AG09319 (cell line): ENCODE data around the gene CLCA2.
"Not testable (repeated sequence)": the region's sequence is repeated elsewhere in the genome, so short reads cannot be mapped to it uniquely, and the experiment has no call there.

Source experiments
- DNase-seq: peaks from one replicate; pipeline ENCODE4 v3.0.0-alpha.2; 2010; ENCODE audit warnings: low read depth; ENCODE audit errors: extremely low read depth
- CTCF ChIP-seq: IDR thresholded peaks from 2 replicates; pipeline ENCODE4 v1.5.1; 2011; ENCODE audit warnings: low read depth, mild to moderate bottlenecking, inconsistent platforms, low read length, moderate library complexity

Gene CLCA2

GRCh38 chr1:86487811-86488141 lies 63.8 kb downstream of the CLCA2 start:
- DNase-seq: no peak
- TF ChIP-seq CTCF: no peak

- no peak for TF ChIP-seq CTCF
- DNase-seq: no peak
These were observed 65.4 kb downstream of the CLCA2 start for GRCh38 chr1:86489242-86489878.

GRCh38 chr1:86491171-86491950 lies 67.4 kb downstream of the CLCA2 start:
- DNase-seq: no peak
- TF ChIP-seq CTCF: no peak

GRCh38 chr1:86498281-86498680 lies 74.3 kb downstream of the CLCA2 start:
- DNase-seq: no peak
- no peak for TF ChIP-seq CTCF

GRCh38 chr1:86499987-86500593 lies 76.1 kb downstream of the CLCA2 start:
- no peak for DNase-seq

GRCh38 chr1:86500714-86501113 lies 76.7 kb downstream of the CLCA2 start:
- DNase-seq: no peak
- TF ChIP-seq CTCF: no peak

More at GRCh38 chr1:86499987-86500593, 76.1 kb downstream of the CLCA2 start:
- TF ChIP-seq CTCF: peak; percentile 61

- DNase-seq: not testable (repeated sequence)
- TF ChIP-seq CTCF: peak; percentile 8; the same call in 1 of the 2 replicates
These were observed 78.2 kb downstream of the CLCA2 start for GRCh38 chr1:86502125-86502646.
